Heart left ventricle (tissue), 16 donors: ENCODE measurements around the gene STAG3. TPM values are rescaled to one million over a fixed set of nuclear protein-coding genes. Genes with fewer than 3 reads are reported as not detected.
A peak's percentile ranks its signal among the peaks of the same experiment; 100 is the strongest.
"Not testable (repeated sequence)": the region's sequence is repeated elsewhere in the genome, so short reads cannot be mapped to it uniquely, and the experiment has no call there.

Experiments used
- ATAC-seq, 4 donors: fragments of 200-7000 bp; cut with Tn5 transposase; one replicate each; pipeline ENCODE4 v1.9.1; 2020 to 2022; ENCODE audit warnings: moderate library complexity in 4 of 4, mild to moderate bottlenecking in 3 of 4, moderate number of reproducible peaks in 1 of 4
- DNase-seq, 5 donors: peaks; one replicate each; pipeline ENCODE4 v3.0.0-alpha.2; 2020
- H3K27ac ChIP-seq, 12 donors: fragments of 200-600 bp; sonication (generic) in 4 of 12; one replicate each; pipeline versions ENCODE4 v1.5.0 to v1.8.0; 2016 to 2022; ENCODE audit warnings: mild to moderate bottlenecking in 2 of 12
- H3K27me3 ChIP-seq, 9 donors: fragments of 200-600 bp; sonication (generic) in 2 of 9; one replicate each; pipeline versions ENCODE4 v1.5.1 to v1.8.0; 2016 to 2022; ENCODE audit warnings: mild to moderate bottlenecking in 3 of 9
- H3K36me3 ChIP-seq, 9 donors: fragments of 200-600 bp; sonication (generic) in 2 of 9; one replicate each; pipeline versions ENCODE4 v1.5.0 to v1.8.0; 2018 to 2022; ENCODE audit warnings: mild to moderate bottlenecking in 2 of 9
- H3K4me1 ChIP-seq, 12 donors: fragments of 200-600 bp; sonication (generic) in 4 of 12; one replicate each; pipeline versions ENCODE4 v1.5.0 to v1.8.0; 2016 to 2022; ENCODE audit warnings: mild to moderate bottlenecking in 3 of 12
- H3K4me3 ChIP-seq, 12 donors: fragments of 200-600 bp; sonication (generic) in 4 of 12; one replicate each; pipeline versions ENCODE4 v1.5.0 to v1.8.0; 2017 to 2022; ENCODE audit warnings: mild to moderate bottlenecking in 9 of 12, moderate library complexity in 4 of 12
- H3K9me3 ChIP-seq, 12 donors: fragments of 200-600 bp; sonication (generic) in 4 of 12; one replicate each; pipeline versions ENCODE4 v1.5.0 to v1.8.0; 2016 to 2022; ENCODE audit warnings: mild to moderate bottlenecking in 1 of 12
- POLR2A ChIP-seq, 2 donors: fragments of 450-650 bp; IDR thresholded peaks; one replicate each; pipeline ENCODE4 v1.6.1; 2017; ENCODE audit warnings: antibody characterized with exemption in 2 of 2, mild to moderate bottlenecking in 2 of 2, moderate library complexity in 2 of 2
- WGBS, 4 donors: extraction: QIAGEN DNeasy Blood & Tissue Kit in 2 of 4; methylation state at CpG; one replicate each; pipeline versions ENCODE4 v1.1.5 to v1.1.7; 2013 to 2018; 5-methylcytosine and 5-hydroxymethylcytosine counted together
- intact Hi-C, 10 donors: fragments of 100-400 bp; cut with DNase I; formaldehyde crosslinking; loops; one replicate each; pipeline versions ENCODE4 v1.11.1 to v1.14.2; 2022
- polyA plus RNA-seq, 2 donors: library from polyadenylated mRNA; stranded (reverse); fragments of 200-250 nt; gene quantifications; one replicate each; pipeline ENCODE4 v1.2.3, GENCODE V29; 2013
- total RNA-seq, 9 donors: library from RNA; depleted of rRNA in 2 of 9; stranded (reverse); fragments of >200 nt in 2 of 9; fragmentation: NEBNext Ultra II Directional in 3 of 9; extraction: Animal tissue kit (Norgen Biotek cat#: 25700) in 3 of 9; gene quantifications; one replicate each; pipeline versions ENCODE4 v1.1.0 to v1.2.4, GENCODE V29; 2016 to 2023
- TF ChIP-seq, protein P1 (sequence below), 12 donors: fragments of 200-600 bp; sonication (generic) in 4 of 12; IDR thresholded peaks; one replicate each; pipeline versions ENCODE4 v1.5.0 to v1.8.0; 2018 to 2022; ENCODE audit warnings: antibody characterized with exemption in 12 of 12, mild to moderate bottlenecking in 5 of 12
- donor health status: ischemic (EF 13 %, LVEDD 7.1; RV severe dilation, severe dysfunction).
- donor health status: healthy with polysubstance abuse.
- donor health status: DM: no; HTN: yes; CAD: no.
- donor health status: DM: no; HTN: no; CAD: no.
- donor health status: ischemic (EF 25% LVEDD 6.9; RV normal size, moderate dysfunction).
- donor health status: ischemic (EF 25% LVEDD 5.7; RV mildly dilated, moderate dysfunction).
- donor health status: healthy.
- donor health status: DM: yes; HTN: yes; CAD: no.
- donor health status: ischemic (EF 35%, LVEDD 5.7; RV mildly dilated, moderate dysfunction).
- donor health status: nonischemic (EF 11% LVEDD 7.7; RV severe dilation, severe dysfunction).
- donor health status: DM: yes; HTN: yes; CAD: no.
- donor health status: PGD.
- donor health status: ischemic (EF 29% LVEDD 5.4; RV normal size, mild dysfunction).
- donor health status: nonischemic (EF 23%, LVEDD 6.1; RV moderate dilation, normal function).

STAG3 gene
- total and polyA plus RNA-seq, 11 donors: 0.09 to 1.3 (median 0.58) TPM; not detected in 1

DNA sequence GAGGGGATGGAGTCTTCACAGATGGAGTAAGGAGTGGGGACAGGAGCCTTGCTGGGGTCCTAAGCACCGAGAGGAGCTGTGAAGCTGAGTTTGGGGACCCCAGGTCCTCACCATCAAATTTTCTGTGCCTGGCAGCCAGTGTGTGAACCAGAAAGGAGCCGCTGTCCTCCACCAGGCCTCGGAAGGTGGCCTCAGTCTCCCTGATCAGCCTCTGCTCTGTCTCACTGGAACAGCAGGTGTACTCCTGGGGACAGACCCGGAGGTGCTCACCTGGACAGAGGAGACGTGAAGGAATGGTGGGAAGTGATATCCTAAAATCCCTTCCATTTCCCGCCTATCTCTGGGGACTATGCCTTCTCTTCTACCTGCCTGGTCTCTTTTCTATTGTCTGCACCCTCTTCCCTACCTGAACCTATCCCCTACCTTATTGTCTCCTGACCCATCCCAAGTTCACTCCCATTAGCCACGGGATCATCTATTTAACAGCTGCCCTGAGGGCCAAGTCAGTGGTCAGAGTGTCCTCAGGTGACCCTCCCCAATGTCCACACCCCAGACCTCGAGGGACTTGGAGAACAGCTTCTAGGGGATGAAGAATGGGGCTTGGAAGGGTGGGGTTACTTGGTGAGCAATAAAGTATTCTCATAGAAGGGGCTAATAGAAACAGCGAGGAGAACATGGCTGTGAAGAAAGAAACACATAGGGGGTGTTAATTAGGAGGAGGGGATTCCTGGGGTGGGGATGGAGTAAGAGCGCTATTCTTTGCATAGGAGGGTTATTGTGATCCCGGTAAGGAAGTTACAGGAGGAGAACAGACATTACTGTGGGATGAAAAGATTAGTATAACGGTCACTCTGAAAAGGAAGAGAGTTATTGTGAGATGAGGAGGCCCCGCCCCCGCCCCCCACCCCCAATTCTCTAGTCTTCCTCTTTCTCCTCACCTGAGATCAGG, 1.3 kb upstream of the STAG3 start:
- Histone ChIP-seq H3K36me3 (no peaks in the 10 kb centered on the region), H3K27me3 (peaks cover 0 to 18% (median 9%) of the 10 kb centered on the region in 9 donors), H3K4me3 (peak overlapping the region; percentile 28 to 69 (median 51)), H3K4me1 (peaks cover 0 to 21% (median 9%) of the 10 kb centered on the region in 12 donors), H3K9me3 (no peaks in the 10 kb centered on the region), H3K27ac (peak overlapping the region in 4 of 12 donors; percentile 27 to 60 (median 46))
- TF ChIP-seq, protein P1, sequence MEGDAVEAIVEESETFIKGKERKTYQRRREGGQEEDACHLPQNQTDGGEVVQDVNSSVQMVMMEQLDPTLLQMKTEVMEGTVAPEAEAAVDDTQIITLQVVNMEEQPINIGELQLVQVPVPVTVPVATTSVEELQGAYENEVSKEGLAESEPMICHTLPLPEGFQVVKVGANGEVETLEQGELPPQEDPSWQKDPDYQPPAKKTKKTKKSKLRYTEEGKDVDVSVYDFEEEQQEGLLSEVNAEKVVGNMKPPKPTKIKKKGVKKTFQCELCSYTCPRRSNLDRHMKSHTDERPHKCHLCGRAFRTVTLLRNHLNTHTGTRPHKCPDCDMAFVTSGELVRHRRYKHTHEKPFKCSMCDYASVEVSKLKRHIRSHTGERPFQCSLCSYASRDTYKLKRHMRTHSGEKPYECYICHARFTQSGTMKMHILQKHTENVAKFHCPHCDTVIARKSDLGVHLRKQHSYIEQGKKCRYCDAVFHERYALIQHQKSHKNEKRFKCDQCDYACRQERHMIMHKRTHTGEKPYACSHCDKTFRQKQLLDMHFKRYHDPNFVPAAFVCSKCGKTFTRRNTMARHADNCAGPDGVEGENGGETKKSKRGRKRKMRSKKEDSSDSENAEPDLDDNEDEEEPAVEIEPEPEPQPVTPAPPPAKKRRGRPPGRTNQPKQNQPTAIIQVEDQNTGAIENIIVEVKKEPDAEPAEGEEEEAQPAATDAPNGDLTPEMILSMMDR (IDR thresholded peaks at IDR 0.05): no peak
- TF ChIP-seq POLR2A (IDR thresholded peaks at IDR 0.05): no peak
- ATAC-seq: no peak
- no peak for DNase-seq
- 50 to 57% (median 54%) methylated on average over 14 of the region's 14 CpGs for WGBS, 4 donors
- intact Hi-C loops: loop anchor here in 1 of 10 donors (1.0 kb wide), 1 partner anchor 18 kb away; the partner anchor contains the start of gene TRAPPC14

DNA sequence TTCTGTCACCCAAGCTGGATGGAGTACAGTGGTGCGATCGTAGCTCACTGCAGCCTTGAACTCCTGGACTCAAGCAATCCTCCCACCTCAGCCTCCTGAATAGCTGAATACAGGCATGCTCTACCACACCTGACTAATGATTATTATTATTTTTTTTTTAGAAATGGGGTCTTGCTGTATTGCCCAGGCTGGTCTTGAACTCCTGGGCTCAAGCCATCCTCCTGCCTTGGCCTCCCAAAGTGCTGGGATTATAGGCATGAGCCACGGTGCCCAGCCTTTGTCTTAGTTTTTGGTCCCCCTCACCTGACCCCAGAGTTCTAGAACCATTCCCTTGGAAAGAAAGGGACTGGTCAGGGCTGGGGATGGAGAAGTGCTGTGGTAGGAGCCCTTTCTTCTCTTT, 2.4 kb downstream of the STAG3 start:
- ATAC-seq, DNase-seq, H3K9me3 ChIP-seq, H3K4me3 ChIP-seq, H3K36me3 ChIP-seq, H3K27ac ChIP-seq, intact Hi-C loops: not testable (repeated sequence)
- Histone ChIP-seq H3K27me3 (peaks cover 0 to 19% (median 0%) of the 10 kb centered on the region in 9 donors), H3K4me1 (peaks cover 0 to 16% (median 8%) of the 10 kb centered on the region in 12 donors)
- 94 to 97% (median 95%) methylated on average over 3 of the region's 3 CpGs for WGBS, 4 donors

DNA sequence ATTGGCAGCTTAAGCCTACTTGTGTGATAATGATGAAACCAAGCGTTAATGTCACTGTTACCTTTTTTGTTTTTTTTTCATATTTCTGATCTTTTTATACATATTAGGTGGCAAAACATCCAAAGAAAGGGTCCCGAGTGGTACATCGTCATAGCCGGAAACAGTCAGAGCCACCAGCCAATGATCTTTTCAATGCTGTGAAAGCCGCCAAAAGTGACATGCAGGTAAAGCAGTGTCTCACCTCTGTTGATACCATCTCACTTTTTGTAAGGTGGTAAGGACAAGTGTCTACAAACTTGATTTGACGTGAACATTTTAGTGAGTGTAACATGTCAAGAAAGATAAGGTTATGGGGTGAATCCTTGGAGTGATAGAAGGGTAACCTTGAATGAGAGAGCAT, 4.9 kb downstream of the STAG3 start:
- ATAC-seq, H3K4me1 ChIP-seq, H3K4me3 ChIP-seq, H3K9me3 ChIP-seq, DNase-seq, H3K36me3 ChIP-seq, H3K27ac ChIP-seq, intact Hi-C loops: not testable (repeated sequence)
- H3K27me3 ChIP-seq: peaks cover 0 to 19% (median 0%) of the 10 kb centered on the region in 9 donors
- WGBS, 4 donors: 78 to 91% (median 83%) methylated on average over 6 of the region's 6 CpGs

GRCh38 chr7:100183090-100183489, 5.4 kb downstream of the STAG3 start:
- H3K27ac ChIP-seq, H3K4me3 ChIP-seq, ATAC-seq, H3K4me1 ChIP-seq, DNase-seq, H3K9me3 ChIP-seq, intact Hi-C loops, H3K36me3 ChIP-seq: not testable (repeated sequence)
- 91 to 95% (median 93%) methylated on average over 6 of the region's 6 CpGs for WGBS, 4 donors
- H3K27me3 ChIP-seq: peaks cover 0 to 19% (median 0%) of the 10 kb centered on the region in 9 donors

DNA sequence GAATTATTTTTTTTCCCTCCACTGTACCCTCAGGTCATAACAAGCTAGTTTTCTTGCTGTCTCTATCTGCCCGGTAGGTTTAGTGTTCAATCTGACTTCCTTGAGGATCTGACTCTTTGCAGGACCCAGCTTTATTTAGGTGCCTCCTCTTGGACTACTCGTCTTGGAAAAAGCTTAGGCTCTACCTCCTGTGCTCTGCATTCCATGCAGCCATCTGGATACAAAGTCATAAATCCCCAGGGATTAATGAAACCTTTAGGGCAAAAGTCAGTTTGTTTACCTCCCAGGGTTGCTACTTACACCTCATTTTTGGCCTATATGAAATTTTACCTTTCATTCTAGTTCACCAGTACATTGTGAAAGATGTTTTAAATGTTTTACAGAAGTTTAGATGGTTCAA, 8.0 kb downstream of the STAG3 start:
- intact Hi-C loops: no loop called here
- peaks cover 0 to 19% (median 0%) of the 10 kb centered on the region in 9 donors for H3K27me3 ChIP-seq
- peaks cover 0 to 7% (median 0%) of the 10 kb centered on the region in 12 donors for H3K4me1 ChIP-seq
- H3K27ac ChIP-seq: no peak overlapping the region
- ATAC-seq (no peak), DNase-seq (no peak)
- TF ChIP-seq, protein P1 (IDR thresholded peaks at IDR 0.05): no peak
- TF ChIP-seq POLR2A (IDR thresholded peaks at IDR 0.05): no peak
- no peak overlapping the region for H3K4me3 ChIP-seq
- H3K9me3 ChIP-seq: no peaks in the 10 kb centered on the region
- 67 to 74% (median 71%) methylated on average over 2 of the region's 2 CpGs for WGBS, 4 donors
- no peaks in the 10 kb centered on the region for H3K36me3 ChIP-seq
